HG02642 (cell line): Measurements from ENCODE around the gene NEDD4L.
"Not testable (repeated sequence)": the region's sequence is repeated elsewhere in the genome, so short reads cannot be mapped to it uniquely, and the experiment has no call there.

Source experiments
- ATAC-seq: cut with Tn5 transposase; IDR thresholded peaks from one replicate; pipeline ENCODE4 v1.9.1; 2021; ENCODE audit warnings: mild to moderate bottlenecking; ENCODE audit not compliant: unreplicated experiment, poor library complexity

NEDD4L gene

DNA sequence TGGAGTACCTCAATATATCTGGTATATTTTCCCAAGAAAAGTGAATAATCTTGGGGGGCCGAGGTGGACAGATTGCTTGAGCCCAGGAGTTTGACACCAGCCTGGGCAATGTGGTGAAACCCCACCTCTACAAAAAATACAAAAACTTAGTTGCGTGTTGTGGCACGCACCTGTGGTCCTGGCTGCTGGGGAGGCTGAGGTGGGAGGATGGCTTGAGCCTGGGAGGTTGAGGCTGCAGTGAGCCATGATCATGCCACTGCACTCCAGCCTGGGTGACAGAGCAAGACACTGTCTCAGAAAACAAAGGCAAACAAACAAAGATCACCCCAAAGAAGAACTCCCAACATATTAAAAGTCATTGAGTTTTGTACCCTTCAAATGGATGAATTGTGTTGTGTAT is 6.9 kb downstream of the NEDD4L start:
- not testable (repeated sequence) for ATAC-seq

DNA sequence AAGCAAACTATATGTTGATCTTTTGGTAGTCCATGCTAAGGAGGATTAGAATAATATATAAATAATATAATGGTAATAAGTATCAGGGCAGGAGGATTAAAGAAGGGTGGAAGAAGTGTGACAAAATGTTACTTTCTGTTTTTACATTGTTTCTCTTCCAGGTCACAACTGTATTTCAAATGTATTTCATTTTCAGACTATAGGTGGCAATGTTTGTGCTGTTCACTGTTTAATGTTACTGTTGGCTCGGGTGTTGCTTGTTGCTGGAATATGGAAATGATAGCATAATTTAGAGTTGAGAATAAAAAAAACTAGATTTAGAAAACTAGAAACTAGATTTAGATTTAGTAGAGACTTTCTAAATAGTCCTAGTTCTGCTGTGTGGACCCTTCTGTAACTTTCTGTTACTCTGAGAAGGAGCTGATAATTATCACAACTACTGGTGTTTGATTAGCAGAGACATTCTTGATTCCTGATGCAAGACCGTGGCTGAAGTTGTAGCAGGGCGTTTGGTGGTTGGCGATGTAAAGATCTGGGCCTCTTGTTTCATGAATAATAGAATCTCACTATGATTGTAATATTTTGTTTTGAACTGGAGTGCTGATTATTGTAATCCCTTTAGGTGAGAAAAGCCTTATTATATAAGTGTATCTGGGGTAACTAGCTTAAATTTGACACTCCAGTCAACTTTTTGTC is 7.9 kb downstream of the NEDD4L start:
- no peak for ATAC-seq

DNA sequence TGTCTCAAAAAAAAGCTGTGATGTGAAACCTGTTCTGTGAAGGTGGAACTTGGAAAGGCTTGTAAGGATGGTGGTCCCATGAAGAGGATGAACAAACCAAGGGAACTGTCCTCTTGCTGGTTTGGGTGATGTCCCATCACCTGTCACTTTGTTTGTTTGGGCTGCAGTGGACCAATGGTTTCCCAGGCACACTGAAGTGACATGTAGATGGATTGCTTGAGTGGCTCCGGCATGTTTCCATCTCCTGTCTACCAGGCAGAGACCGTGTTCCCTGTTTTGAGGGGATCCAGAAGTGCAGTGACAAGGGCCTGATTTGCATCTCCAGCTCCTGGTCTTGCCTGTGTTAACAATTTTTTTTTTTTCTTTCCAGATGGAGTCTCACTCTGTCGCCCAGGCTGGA is 8.9 kb downstream of the NEDD4L start:
- no peak for ATAC-seq

DNA sequence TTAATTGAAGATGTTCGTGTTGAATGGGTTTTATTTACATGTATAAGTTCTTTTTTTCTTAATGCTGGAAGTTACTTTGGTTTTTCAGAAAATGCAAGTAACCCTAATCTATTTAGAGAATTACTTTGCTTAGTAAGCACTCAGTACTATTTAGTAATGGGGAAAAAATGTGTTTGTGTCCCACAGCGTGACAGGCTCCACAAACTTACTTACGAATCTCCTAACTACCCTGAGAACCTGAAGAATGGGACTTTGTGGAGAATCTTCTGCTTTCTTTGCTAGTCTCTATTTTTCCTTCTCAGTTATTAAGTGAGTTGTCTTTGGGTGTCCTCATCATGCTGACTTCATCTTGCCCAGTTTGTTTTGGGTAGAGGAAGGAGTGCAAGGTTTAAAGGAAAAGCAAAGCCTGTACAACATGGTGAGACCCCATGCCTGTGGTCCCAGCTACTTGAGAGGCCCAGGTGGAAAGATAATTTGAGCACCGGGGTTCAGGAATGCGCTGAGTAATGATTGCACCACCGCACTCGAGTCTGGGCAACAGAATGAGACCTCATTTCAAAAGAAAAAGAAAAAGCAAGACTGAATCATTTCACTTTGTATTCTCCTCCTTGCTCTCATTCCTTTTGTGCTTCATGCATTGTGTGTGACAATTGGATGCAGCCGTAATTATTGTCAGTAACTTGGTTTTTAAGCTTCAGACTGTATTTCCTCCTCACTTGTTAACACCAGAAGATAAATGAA is 10.2 kb downstream of the NEDD4L start:
- ATAC-seq, result no peak

DNA sequence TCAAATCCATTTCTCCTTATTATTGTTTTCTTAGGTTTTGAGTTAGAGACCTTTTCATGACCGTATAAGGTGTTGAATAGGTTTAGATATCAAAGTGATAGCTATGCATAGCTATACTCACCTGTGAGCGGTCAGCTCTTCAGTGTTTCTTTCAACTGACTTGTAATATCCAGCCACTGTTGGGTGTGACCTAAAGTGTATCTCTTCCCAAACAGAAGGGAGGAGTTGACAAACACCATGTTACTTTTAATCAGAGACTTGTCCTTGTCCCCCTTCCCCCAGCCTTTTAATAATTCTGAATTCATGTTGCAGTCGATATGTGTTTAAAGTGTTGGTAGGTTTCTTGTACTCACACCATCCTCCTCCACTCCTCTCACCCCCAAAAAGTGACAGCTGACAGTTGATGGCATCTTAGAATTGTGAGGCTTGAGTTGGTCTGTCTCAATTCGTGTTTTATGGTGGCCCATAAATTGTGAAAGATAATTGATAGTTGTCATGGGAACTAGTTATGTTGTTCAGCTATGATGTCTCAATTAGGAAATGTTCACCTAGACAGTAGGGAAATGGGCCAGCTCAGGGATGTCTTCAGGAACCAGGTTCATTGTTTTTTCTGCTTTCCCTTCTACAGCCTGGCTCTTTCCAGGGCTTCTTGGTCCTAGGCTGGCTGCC is 12.0 kb downstream of the NEDD4L start:
- no peak for ATAC-seq

DNA sequence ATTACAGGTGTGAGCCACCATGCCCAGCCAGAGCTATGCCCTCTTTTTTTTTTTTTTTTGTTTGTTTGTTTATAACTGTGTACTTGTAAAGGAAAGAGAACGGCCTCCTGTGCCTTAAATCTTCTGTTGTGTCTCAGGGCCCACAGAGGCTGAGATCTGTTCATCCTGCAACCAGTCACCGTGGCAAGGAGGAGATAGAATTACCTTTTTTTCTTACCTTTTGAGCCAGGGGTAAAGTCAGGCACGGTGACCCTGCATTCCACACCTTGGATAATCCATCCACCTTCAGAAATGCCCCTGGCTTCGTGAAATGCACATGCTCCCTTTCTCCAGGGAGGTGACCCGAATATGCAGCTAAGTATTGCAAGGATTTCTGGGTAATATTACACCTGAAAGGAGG is 12.8 kb downstream of the NEDD4L start:
- no peak for ATAC-seq

DNA sequence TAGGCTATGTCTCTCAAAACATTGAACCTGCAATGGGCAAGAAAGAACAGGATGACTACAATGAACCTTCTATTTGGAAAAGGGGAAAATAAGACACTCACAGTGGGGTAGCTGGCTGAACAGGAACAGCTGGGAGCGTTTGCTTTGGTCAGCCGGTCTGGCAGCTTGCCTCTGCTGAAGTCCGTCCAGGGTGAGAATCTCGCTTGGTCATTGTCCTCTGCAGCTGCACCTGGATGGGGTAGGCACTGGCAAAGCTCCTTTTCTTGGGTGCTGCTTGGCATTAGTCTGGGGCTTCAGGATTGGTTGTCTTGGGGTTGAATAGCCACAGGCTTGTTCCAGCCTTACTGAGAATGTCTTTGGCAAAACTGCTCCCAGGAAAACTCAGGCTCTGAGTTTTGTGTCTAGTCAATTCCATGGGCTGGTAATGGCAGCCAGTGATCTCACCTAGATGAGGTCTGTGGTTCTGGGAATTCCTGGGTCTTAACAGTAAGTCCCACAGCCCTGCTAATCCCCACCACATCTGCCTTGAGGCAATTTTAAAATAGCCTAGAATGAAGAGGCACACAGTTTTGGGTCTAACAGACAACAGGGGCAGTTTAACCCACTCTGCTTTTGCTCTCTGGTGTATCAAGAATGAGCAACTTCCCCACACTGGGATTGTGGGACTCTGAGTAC is 13.4 kb downstream of the NEDD4L start:
- no peak for ATAC-seq

DNA sequence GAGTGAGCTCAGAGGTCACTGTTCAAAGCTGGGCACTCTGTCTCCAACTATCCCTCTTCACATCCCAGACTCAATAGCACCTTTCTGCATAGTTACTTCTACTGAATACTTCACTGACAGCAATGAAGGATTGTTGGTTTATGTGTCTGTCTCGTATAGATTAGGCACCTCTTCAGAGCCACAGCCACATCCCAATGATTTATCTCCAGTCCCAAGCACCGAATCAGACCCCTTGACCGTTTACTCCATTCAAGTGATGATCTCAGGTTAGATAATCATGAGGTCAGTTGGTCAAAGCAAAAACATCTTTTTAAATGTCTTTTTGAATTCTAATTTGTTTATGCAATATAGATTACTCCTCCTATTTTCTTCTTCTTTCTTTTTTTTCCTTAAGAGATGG is 14.7 kb downstream of the NEDD4L start:
- no peak for ATAC-seq

DNA sequence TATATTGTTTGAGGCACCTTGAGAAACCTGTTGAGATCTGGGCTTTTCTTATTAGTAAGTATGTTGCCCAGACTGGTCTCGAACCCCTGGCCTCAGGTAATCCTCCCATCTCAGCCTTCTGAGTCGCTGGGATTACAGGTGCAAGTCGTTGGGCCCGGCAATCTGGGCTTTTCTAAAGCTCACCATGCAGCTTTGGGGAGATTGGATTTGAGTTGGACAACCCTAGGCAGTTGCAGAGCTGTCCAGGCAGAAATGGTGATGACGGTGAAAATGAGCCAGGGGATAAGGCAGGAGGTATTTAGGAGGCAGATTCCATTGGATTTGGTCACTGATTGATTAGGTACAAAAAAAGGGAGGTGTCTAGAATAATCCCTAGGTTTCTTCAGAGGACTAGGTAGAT is 16.2 kb downstream of the NEDD4L start:
- ATAC-seq, result no peak

DNA sequence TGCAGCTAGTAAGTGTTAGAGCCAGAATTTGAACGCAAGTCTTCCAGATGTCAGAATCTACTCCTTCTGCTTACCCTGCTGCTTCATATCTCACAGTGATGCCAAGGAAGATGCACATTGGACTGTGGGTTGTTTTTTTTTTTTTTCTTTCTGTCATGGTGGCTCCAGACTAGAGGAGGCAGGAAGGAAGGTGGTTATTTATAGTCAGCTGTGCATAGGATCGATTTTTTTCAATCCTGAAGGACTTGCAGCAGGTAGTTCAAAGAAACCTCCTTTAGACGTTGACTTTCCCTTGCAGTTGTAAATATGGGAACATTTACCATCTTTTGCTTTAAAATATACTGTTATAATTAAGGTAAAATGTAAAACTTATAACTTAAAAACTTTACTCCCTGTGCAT is 17.3 kb downstream of the NEDD4L start:
- no peak for ATAC-seq

DNA sequence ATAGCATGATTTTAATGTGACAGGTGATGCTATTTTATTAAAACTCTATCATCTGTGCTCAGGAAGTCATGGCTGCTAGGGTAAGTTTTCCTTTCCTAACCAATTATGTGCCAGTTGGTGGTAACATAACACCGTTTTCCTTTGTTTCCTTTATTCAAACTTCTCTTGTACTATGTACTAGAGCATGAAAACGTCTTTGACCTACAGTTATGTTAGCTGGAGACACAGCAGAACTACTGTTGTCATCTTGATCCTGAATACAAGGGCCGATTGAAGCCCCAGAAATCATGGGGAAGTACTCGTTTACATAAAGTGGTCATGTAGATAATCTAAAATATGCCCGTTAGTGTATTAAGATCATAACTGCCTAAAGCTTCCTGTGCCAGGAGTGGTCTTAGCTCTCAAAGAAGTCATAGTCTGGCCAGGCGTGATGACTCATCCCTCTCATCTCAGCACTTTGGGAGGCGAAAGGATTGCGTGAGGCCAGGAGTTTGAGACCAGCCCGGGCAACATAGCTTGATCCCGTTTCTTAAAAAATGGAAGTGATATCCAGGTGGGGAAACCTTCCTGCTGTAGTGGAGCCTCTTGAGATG is 20.5 kb downstream of the NEDD4L start:
- no peak for ATAC-seq

DNA sequence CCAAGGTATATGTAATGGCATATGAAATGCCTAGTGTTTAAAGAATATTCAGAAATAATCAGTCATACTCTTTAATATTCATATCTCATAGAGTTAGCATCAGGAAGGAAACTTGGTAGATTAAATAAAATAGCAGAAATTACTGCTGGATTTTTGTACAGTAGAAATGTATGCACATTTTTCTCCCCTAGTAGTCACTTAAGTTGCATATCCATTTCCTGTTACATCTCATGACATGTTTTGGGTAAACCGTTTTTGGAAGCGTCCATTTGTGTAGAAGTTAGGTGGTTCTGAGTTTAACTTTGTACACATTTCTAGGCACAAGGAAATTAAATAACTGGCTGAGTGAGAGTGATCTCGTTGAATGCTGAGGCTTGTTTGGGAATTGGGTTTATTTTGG is 21.9 kb downstream of the NEDD4L start:
- ATAC-seq, result no peak

DNA sequence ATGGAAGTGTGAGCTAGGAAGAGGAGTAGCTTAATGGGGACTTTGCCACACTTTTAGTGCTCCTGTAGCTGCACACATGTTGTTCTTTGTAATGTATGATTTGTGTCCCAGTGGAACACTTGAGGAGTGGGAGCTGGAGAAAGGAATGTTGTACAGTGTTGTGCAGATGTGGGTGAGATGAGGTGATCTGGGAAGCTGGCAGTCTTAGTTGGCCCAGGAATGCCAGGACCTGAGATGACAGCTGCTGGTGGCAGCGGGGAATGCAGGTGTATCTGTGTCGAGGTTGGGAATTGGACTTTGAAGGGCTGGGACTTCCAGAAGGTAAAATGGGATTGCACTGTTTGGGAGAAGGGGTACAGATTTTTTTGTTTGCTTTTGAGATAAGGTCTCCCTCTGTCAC is 23.6 kb downstream of the NEDD4L start:
- no peak for ATAC-seq

DNA sequence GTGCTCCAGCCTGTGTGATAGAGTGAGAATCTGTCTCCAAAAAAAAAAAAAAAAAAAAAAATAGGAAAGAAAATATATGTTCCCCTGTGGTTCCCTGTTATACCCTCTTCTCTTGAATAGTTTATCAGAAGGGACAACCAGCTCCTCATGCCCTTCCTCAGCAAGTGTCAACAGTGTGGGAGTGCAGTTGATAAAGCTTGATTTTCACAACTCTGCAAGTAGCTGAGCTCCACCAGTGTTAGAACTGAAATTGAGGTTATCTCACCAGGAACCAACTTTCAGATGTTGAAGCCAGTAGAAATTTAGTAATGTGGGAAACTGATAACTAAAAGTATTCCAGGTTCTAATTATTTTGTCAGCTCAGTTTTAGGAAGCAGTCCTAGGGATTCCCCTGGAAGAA is 25.1 kb downstream of the NEDD4L start:
- ATAC-seq, result no peak

DNA sequence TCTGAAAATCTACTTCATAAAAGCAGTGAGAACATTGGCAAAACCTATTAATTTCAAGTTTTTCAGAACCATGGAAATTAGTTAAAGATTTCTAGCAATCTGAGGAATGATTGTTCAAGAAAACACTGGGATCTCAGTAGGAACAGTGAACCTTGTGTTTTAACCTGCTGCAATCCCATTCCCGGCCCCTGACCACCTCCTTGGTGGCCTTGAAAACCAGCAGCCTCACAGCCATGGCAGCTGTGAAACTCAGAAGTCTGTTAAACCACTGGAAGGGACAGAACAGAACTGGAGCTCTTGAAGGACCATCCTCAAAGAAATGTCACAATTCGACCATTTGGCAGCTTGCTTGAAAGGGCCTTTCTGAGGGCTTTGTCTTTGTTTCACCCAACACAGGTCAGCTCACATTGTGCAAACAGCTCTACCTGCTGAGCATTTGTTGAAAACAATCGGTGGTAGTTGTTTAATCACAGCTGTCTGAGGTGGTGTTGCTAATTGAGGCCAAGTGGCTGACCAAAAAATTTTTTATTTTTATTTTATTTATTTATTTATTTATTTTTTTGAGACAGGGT is 25.8 kb downstream of the NEDD4L start:
- no peak for ATAC-seq

DNA sequence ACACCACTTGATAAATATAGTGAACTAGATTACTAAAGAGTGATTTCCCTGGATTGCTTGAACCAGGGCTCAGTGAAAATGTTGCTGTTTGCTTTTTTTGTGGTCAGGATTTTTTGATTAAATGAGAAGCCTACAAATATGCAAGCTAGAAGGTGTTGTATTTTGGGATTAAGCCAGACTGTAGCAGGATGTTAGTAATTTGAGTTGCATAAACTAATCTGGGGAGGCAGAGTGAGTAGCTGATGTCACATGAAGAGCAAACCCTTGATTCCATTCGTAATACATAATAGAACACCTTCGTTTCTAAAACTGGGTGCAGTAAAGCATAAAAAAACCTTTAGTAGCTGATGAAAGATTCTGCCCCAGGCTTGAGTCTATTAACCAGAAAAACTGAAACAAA is 32.0 kb downstream of the NEDD4L start:
- ATAC-seq, result no peak

DNA sequence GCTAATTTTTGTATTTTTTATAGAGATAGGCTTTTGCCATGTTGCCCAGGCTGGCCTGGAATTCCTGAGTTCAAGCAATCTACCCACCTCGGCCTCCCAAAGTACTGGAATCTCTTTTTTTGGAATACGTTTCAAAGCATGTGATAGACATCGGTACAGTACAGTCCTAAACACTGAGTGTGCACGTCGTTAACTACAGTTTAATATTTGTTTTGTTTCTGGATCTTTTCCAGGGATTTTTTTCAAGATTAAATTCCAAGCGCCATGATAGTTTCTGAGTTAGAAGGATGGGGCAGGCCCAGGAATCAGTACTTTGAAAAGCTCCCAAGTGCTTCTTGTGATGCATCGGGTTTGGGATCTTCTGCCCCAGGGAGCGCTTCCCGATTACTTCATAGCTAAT is 33.3 kb downstream of the NEDD4L start:
- ATAC-seq, result no peak

DNA sequence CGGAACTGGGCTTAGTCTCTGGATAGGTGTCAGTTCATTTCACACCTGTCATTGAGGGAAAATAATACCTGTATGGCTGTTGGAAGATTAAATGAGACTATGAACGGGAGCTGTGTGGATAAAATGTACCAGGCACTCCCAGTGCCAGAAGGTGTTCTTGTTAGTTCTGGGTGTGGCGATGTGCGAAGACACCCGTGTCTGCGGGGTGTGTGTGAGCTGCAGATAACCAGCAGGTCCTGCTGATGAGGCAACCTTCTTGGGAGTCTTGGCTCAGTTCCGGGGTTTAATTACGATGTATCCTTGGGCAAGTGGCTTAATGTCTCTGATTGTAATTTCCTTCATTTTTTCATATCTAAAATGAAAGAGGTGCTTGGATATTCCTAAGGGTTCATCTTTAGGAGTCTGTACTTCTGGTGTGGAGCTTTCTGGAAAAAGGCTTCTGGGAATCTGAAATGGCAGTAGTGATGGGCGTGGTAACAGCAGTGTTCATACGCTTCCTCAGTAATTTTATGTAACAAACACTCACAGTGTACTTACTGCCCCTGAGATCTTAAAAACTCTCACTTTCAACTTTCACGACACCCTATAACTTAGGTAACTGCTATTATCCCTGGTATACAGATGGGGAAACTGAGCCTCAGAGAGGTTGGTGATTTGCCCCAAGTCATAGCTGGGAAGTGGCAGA is 35.0 kb downstream of the NEDD4L start:
- ATAC-seq, result no peak

DNA sequence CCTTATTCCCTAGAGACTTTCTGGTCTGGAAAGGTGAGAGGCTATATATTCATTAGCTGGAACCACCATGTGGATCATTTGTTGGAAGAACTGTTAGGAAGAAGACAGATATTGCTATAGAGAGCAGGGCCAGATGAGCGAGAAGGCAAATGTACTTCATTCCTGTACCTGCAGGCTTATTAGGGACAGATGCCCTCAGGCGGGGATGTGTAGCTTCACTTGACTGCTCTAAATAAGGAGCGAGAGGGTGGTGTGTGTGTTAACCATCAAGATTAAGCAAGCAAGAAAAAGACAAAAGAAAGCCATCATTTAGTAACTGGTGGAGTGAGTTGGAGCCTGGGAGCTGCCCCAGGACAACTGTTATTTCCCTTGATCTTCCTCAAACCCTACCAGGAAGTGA is 36.4 kb downstream of the NEDD4L start:
- ATAC-seq, result no peak
